Effector memory CD4-positive, alpha-beta T cell (primary cell): ENCODE results near the gene PSG1.
"Not testable (repeated sequence)": the region's sequence is repeated elsewhere in the genome, so short reads cannot be mapped to it uniquely, and the experiment has no call there.

Source experiments
- DNase-seq, 3 donors: peaks; one replicate each; pipeline ENCODE4 v3.0.0-alpha.2; 2020
- H3K27ac ChIP-seq: 2 replicates; pipeline ENCODE4 v1.7.0; 2013; ENCODE audit warnings: mild to moderate bottlenecking, low read length, moderate library complexity; ENCODE audit not compliant: insufficient read depth, poor library complexity, severe bottlenecking
- H3K27me3 ChIP-seq: replicated peaks from 2 replicates; pipeline ENCODE4 v1.7.0; 2013; ENCODE audit warnings: mild to moderate bottlenecking, low read length; ENCODE audit not compliant: insufficient read depth, control insufficient read depth, poor library complexity, severe bottlenecking
- H3K36me3 ChIP-seq: 2 replicates; pipeline ENCODE4 v1.7.0; 2013; ENCODE audit warnings: mild to moderate bottlenecking, low read length, moderate library complexity; ENCODE audit not compliant: control insufficient read depth, insufficient read depth
- H3K4me1 ChIP-seq: 2 replicates; pipeline ENCODE4 v1.7.0; 2013; ENCODE audit warnings: low read length, mild to moderate bottlenecking; ENCODE audit not compliant: control insufficient read depth, insufficient read depth, poor library complexity, severe bottlenecking
- H3K4me3 ChIP-seq: 2 replicates; pipeline ENCODE4 v1.7.0; 2013; ENCODE audit warnings: low read length, low read depth, mild to moderate bottlenecking; ENCODE audit not compliant: insufficient read depth, poor library complexity, severe bottlenecking
- H3K9me3 ChIP-seq: 2 replicates; pipeline ENCODE4 v1.7.0; 2013; ENCODE audit warnings: mild to moderate bottlenecking, low read length, moderate library complexity; ENCODE audit not compliant: control insufficient read depth

PSG1 gene

GRCh38 chr19:42856866-42857543, 22.5 kb downstream of the PSG1 start:
- H3K9me3 ChIP-seq, H3K36me3 ChIP-seq, H3K27me3 ChIP-seq, DNase-seq, H3K27ac ChIP-seq, H3K4me1 ChIP-seq, H3K4me3 ChIP-seq: not testable (repeated sequence)

DNA sequence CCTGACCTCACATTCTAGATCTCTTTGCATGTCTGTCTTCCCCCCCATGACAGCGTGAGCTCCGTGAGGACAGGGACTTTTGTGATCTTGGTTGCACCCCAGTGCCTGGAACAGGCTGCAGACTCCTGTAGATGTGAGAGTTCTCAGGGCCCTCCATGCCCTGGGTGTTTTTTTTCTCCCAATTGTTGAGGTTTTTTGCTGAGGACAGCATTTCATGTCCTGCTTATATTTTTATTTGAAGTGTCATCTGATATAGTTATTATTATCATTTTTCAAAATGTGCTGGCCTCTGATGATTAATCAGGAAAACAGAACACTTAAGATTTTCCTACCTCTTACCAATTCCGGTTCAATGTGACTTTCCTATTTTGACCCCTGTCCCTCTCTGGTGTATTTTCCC, 24.8 kb downstream of the PSG1 start:
- not testable (repeated sequence) for H3K36me3 ChIP-seq, H3K9me3 ChIP-seq, DNase-seq, H3K27me3 ChIP-seq, H3K4me1 ChIP-seq, H3K27ac ChIP-seq, H3K4me3 ChIP-seq

DNA sequence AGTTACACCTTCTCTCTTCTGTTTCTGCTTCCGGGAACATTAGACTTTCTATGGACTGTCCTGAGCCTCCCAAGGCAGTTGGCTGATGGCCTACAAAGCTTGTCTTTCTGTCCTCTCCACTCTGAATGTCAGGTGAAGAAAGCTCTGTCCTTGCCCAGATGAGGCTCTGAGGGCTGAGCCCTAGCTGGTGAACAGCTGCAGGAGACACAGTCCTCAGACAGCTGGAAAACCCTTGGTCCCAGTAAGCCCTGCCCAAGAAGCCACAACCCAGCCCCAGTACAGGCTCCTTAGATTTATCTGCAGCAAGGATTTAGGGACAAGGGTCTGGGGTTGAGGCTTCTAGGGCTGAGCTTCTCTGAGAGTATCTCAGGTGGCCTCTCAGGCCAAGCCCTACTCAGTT, 26.3 kb downstream of the PSG1 start:
- H3K9me3 ChIP-seq, H3K27ac ChIP-seq, DNase-seq, H3K27me3 ChIP-seq, H3K4me1 ChIP-seq, H3K36me3 ChIP-seq, H3K4me3 ChIP-seq: not testable (repeated sequence)

- not testable (repeated sequence) for H3K27ac ChIP-seq, H3K4me1 ChIP-seq, DNase-seq, H3K4me3 ChIP-seq, H3K9me3 ChIP-seq, H3K36me3 ChIP-seq, H3K27me3 ChIP-seq
These were observed 26.7 kb downstream of the PSG1 start for GRCh38 chr19:42852821-42853220.

- H3K36me3 ChIP-seq, H3K27ac ChIP-seq, H3K9me3 ChIP-seq, H3K4me1 ChIP-seq, DNase-seq, H3K27me3 ChIP-seq, H3K4me3 ChIP-seq: not testable (repeated sequence)
These were observed 27.7 kb downstream of the PSG1 start for GRCh38 chr19:42851718-42852280.

GRCh38 chr19:42850981-42851717, 28.4 kb downstream of the PSG1 start:
- no peaks in the 10 kb centered on the region for H3K4me1 ChIP-seq
- no peaks in the 10 kb centered on the region for H3K36me3 ChIP-seq
- no peak overlapping the region for H3K27ac ChIP-seq
- H3K9me3 ChIP-seq = no peaks in the 10 kb centered on the region
- no peaks in the 10 kb centered on the region for H3K27me3 ChIP-seq
- H3K4me3 ChIP-seq = no peak overlapping the region
- no peak for DNase-seq

DNA sequence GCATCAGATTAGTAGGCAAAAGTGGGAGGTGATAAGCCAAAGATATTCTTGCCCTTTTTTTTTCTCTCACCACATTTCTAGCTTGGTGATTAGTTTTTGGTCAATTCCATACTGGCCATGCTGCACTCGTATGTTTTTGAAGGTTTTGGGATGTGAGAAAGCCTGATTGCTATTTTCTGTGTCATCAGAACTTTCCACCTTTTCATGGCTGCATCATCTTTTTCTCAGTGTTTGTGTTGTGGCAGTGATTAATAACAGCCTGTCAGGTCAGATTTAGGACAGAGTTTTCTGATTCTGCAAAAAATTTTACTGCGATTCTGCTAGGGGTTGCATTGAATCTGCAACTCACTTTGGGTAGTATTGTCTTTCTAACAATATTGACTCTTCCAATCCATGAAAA, 32.9 kb downstream of the PSG1 start:
- Histone ChIP-seq H3K27me3 (no peaks in the 10 kb centered on the region), H3K4me3 (no peak overlapping the region), H3K4me1 (no peaks in the 10 kb centered on the region), H3K27ac (no peak overlapping the region), H3K36me3 (no peaks in the 10 kb centered on the region), H3K9me3 (no peaks in the 10 kb centered on the region)
- no peak for DNase-seq

- not testable (repeated sequence) for H3K27me3 ChIP-seq, H3K4me3 ChIP-seq, H3K27ac ChIP-seq, H3K9me3 ChIP-seq, H3K4me1 ChIP-seq, H3K36me3 ChIP-seq, DNase-seq
These were observed 35.9 kb downstream of the PSG1 start for GRCh38 chr19:42843631-42844030.

DNA sequence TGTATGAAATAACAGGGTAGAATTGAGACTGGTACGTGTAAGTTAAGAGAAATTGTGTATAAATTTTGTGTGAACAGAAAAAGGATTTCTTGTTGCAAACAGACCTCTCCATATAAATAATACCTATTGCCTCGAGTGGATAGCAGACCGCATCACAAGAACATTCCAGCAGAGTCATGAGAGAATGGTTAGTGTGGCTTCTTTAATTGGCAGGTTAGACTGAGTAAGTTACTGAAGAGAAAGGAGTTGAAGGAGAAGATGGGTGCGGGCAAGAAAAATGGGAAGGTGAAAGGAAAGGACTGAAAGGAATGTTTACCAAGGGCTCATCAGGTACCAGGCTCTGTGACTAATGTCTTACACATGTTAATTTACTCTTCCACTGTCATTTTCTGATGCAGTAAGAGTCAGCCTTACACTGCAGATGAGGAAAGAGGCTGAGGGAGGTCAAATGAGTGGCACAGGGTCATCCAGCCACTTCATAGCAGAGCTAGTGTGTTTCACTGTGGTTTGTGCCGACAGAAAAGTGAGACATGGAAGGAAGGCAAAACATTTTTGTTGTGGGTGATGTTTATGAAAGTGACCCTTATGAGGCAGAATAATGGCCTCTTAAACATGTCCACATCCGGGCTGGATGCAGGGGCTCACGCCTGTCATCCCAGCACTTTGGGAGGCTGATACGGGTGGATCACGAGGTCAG, 46.6 kb downstream of the PSG1 start:
- H3K4me1 ChIP-seq, H3K4me3 ChIP-seq, H3K27ac ChIP-seq, H3K36me3 ChIP-seq, DNase-seq, H3K9me3 ChIP-seq, H3K27me3 ChIP-seq: not testable (repeated sequence)
